ENCODE results near the gene YWHAG. TPM values are rescaled to one million over a fixed set of nuclear protein-coding genes. Genes with fewer than 3 reads are reported as not detected.
A peak's percentile ranks its signal among the peaks of the same experiment; 100 is the strongest.

Gene YWHAG
- polyA plus RNA-seq, 3 donors = 6.9 to 12.2 (median 9.3) TPM

- no peak overlapping the region for H3K27ac ChIP-seq (ENCODE audit: low read depth in 1 of 2, low read length in 2 of 2)
- H3K27ac Mint-ChIP-seq = peak overlapping the region in 5 of 7 donors; percentile 3 to 68 (median 24)
- H3K9me3 ChIP-seq (replicated peaks in 1 of 2; ENCODE audit: control insufficient read depth in 1 of 2, insufficient read depth in 1 of 2, low read length in 2 of 2) = no peaks in the 10 kb centered on the region
- no peak overlapping the region for H3K4me3 Mint-ChIP-seq
- WGBS (ENCODE audit: insufficient coverage) = no CpG with 5 or more reads among the region's 6 CpGs
- intact Hi-C loops (cut with micrococcal nuclease) = no loop called here
- H3K27me3 Mint-ChIP-seq (ENCODE audit: low read depth in 3 of 3) = no peaks in the 10 kb centered on the region
- H3K9me3 Mint-ChIP-seq = no peaks in the 10 kb centered on the region
- H3K4me3 ChIP-seq (replicated peaks in 1 of 3; ENCODE audit: low read depth in 2 of 3, low read length in 3 of 3) = no peak overlapping the region
- H3K4me2 ChIP-seq (replicated peaks; ENCODE audit: extremely low read depth, low read length, poor library complexity, severe bottlenecking) = no peak overlapping the region
- no peak for DNase-seq
- H3K79me2 ChIP-seq (ENCODE audit: insufficient read depth, low read length) = peaks cover 100% of the 10 kb centered on the region
- H3K4me1 Mint-ChIP-seq = peaks cover 67% of the 10 kb centered on the region
- H3K27me3 ChIP-seq (ENCODE audit: control insufficient read depth in 2 of 2, insufficient read depth in 2 of 2, low read length in 2 of 2) = no peaks in the 10 kb centered on the region
- H3K36me3 Mint-ChIP-seq = peaks cover 19 to 55% of the 10 kb centered on the region in 2 donors
- peaks cover 100% of the 10 kb centered on the region for H4K20me1 ChIP-seq (ENCODE audit: insufficient read depth, low read length)
- no peak overlapping the region for H3K9ac ChIP-seq (ENCODE audit: insufficient read depth, low read length, poor library complexity, severe bottlenecking)
- TF ChIP-seq, protein P1, sequence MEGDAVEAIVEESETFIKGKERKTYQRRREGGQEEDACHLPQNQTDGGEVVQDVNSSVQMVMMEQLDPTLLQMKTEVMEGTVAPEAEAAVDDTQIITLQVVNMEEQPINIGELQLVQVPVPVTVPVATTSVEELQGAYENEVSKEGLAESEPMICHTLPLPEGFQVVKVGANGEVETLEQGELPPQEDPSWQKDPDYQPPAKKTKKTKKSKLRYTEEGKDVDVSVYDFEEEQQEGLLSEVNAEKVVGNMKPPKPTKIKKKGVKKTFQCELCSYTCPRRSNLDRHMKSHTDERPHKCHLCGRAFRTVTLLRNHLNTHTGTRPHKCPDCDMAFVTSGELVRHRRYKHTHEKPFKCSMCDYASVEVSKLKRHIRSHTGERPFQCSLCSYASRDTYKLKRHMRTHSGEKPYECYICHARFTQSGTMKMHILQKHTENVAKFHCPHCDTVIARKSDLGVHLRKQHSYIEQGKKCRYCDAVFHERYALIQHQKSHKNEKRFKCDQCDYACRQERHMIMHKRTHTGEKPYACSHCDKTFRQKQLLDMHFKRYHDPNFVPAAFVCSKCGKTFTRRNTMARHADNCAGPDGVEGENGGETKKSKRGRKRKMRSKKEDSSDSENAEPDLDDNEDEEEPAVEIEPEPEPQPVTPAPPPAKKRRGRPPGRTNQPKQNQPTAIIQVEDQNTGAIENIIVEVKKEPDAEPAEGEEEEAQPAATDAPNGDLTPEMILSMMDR (IDR thresholded peaks at IDR 0.05) = no peak
- H3K36me3 ChIP-seq (replicated peaks in 1 of 2; ENCODE audit: control insufficient read depth in 1 of 2, insufficient read depth in 2 of 2, low read length in 2 of 2) = peaks cover 10 to 38% of the 10 kb centered on the region in 2 donors
- peaks cover 29 to 34% of the 10 kb centered on the region in 2 donors for H3K4me1 ChIP-seq (ENCODE audit: control insufficient read depth in 1 of 2, insufficient read depth in 2 of 2, low read length in 2 of 2)
- H2AFZ ChIP-seq (ENCODE audit: insufficient read depth, low read depth, low read length, poor library complexity, severe bottlenecking) = no peak overlapping the region
These were observed 24.3 kb downstream of the YWHAG start for GRCh38 chr7:76334320-76334967.

- peaks cover 100% of the 10 kb centered on the region for H4K20me1 ChIP-seq (ENCODE audit: insufficient read depth, low read length)
These were observed 25.2 kb downstream of the YWHAG start for GRCh38 chr7:76333511-76334101.

More at GRCh38 chr7:76333511-76334101, 25.2 kb downstream of the YWHAG start:
- H3K79me2 ChIP-seq (ENCODE audit: insufficient read depth, low read length) = peaks cover 100% of the 10 kb centered on the region
- no peaks in the 10 kb centered on the region for H3K27me3 ChIP-seq (ENCODE audit: control insufficient read depth in 2 of 2, insufficient read depth in 2 of 2, low read length in 2 of 2)
- TF ChIP-seq, protein P1 (IDR thresholded peaks at IDR 0.05) = no peak
- Mint-ChIP-seq H3K36me3 (peaks cover 28 to 58% of the 10 kb centered on the region in 2 donors), H3K9me3 (no peaks in the 10 kb centered on the region), H3K4me1 (peaks cover 68% of the 10 kb centered on the region), H3K4me3 (peak overlapping the region in 1 of 2 donors; percentile 23), H3K27me3 (ENCODE audit: low read depth in 3 of 3) (no peaks in the 10 kb centered on the region), H3K27ac (peak overlapping the region; percentile 68 to 86 (median 75))
- 26% methylated on average over 12 of the region's 14 CpGs for WGBS (ENCODE audit: insufficient coverage)
- no peak overlapping the region for H2AFZ ChIP-seq (ENCODE audit: insufficient read depth, low read depth, low read length, poor library complexity, severe bottlenecking)
- intact Hi-C loops (cut with micrococcal nuclease) = no loop called here
- H3K9me3 ChIP-seq (replicated peaks in 1 of 2; ENCODE audit: control insufficient read depth in 1 of 2, insufficient read depth in 1 of 2, low read length in 2 of 2) = no peaks in the 10 kb centered on the region
- H3K9ac ChIP-seq (ENCODE audit: insufficient read depth, low read length, poor library complexity, severe bottlenecking) = no peak overlapping the region
- peak overlapping the region; percentile 42 to 63 for H3K27ac ChIP-seq (ENCODE audit: low read depth in 1 of 2, low read length in 2 of 2)
- peak; percentile 27 to 51 (median 39) for DNase-seq
- H3K36me3 ChIP-seq (replicated peaks in 1 of 2; ENCODE audit: control insufficient read depth in 1 of 2, insufficient read depth in 2 of 2, low read length in 2 of 2) = peaks cover 19 to 43% of the 10 kb centered on the region in 2 donors
- no peak overlapping the region for H3K4me3 ChIP-seq (replicated peaks in 1 of 3; ENCODE audit: low read depth in 2 of 3, low read length in 3 of 3)
- H3K4me2 ChIP-seq (replicated peaks; ENCODE audit: extremely low read depth, low read length, poor library complexity, severe bottlenecking) = peak overlapping the region; percentile 24
- H3K4me1 ChIP-seq (ENCODE audit: control insufficient read depth in 1 of 2, insufficient read depth in 2 of 2, low read length in 2 of 2) = peaks cover 26 to 33% of the 10 kb centered on the region in 2 donors

Measured in CD14-positive monocyte (primary cell).